ENCODE results near the gene SCAP.

DNA sequence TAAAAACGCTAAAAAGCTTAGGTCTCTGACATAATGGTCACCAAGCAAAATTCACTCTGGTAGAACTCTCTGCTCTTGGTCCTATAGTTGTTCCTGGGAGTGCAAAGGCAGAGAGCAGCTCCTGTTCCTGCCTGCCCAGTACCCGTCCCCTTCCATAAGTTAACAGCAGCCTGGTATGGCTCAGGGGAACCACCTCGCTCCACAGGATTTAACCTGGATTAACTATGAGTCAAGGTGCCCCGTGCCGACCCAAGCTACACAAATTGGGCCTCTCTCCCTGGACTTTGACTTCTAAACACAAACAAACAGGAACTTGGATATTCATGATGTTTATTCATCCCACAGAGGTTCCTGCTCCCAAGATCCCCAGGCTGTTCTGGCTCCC lies 32.1 kb downstream of the SCAP start:
- TF ChIP-seq, protein P1, sequence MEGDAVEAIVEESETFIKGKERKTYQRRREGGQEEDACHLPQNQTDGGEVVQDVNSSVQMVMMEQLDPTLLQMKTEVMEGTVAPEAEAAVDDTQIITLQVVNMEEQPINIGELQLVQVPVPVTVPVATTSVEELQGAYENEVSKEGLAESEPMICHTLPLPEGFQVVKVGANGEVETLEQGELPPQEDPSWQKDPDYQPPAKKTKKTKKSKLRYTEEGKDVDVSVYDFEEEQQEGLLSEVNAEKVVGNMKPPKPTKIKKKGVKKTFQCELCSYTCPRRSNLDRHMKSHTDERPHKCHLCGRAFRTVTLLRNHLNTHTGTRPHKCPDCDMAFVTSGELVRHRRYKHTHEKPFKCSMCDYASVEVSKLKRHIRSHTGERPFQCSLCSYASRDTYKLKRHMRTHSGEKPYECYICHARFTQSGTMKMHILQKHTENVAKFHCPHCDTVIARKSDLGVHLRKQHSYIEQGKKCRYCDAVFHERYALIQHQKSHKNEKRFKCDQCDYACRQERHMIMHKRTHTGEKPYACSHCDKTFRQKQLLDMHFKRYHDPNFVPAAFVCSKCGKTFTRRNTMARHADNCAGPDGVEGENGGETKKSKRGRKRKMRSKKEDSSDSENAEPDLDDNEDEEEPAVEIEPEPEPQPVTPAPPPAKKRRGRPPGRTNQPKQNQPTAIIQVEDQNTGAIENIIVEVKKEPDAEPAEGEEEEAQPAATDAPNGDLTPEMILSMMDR (IDR thresholded peaks at IDR 0.05; ENCODE audit: insufficient read depth, low read length, poor library complexity, severe bottlenecking): no peak
- no peak for TF ChIP-seq EZH2phosphoT487 (conservative IDR thresholded peaks at IDR 0.05; ENCODE audit: low read length)
